Activated naive CD8-positive, alpha-beta T cell (primary cell): ENCODE results near the gene SNX9.
"Not testable (repeated sequence)": the region's sequence is repeated elsewhere in the genome, so short reads cannot be mapped to it uniquely, and the experiment has no call there.

Source experiments
- H3K27ac Mint-ChIP-seq: one replicate; pipeline ENCODE4 v1.8.0; 2021; ENCODE audit warnings: mixed read lengths
- H3K27me3 Mint-ChIP-seq: one replicate; pipeline ENCODE4 v1.8.0; 2021; ENCODE audit warnings: mixed read lengths
- H3K36me3 Mint-ChIP-seq: one replicate; pipeline ENCODE4 v1.8.0; 2021; ENCODE audit warnings: mixed read lengths
- H3K4me1 Mint-ChIP-seq: one replicate; pipeline ENCODE4 v1.8.0; 2021; ENCODE audit warnings: low read depth, mixed read lengths
- H3K4me3 Mint-ChIP-seq: one replicate; pipeline ENCODE4 v1.8.0; 2021; ENCODE audit warnings: mild to moderate bottlenecking, mixed read lengths
- H3K9me3 Mint-ChIP-seq: one replicate; pipeline ENCODE4 v1.8.0; 2021; ENCODE audit warnings: low read depth, mixed read lengths

The SNX9 gene

GRCh38 chr6:157791450-157791849 lies 31.6 kb upstream of the SNX9 start:
- no peaks in the 10 kb centered on the region for H3K9me3 Mint-ChIP-seq
- peaks cover 13% of the 10 kb centered on the region for H3K4me1 Mint-ChIP-seq
- H3K27me3 Mint-ChIP-seq: no peaks in the 10 kb centered on the region
- H3K36me3 Mint-ChIP-seq: no peaks in the 10 kb centered on the region
- H3K4me3 Mint-ChIP-seq: no peak overlapping the region
- H3K27ac Mint-ChIP-seq: no peak overlapping the region

GRCh38 chr6:157792671-157793070 lies 30.4 kb upstream of the SNX9 start:
- Mint-ChIP-seq H3K4me3 (no peak overlapping the region), H3K27me3 (no peaks in the 10 kb centered on the region), H3K27ac (no peak overlapping the region)

GRCh38 chr6:157794012-157794411 lies 29.0 kb upstream of the SNX9 start:
- H3K36me3 Mint-ChIP-seq, H3K27me3 Mint-ChIP-seq, H3K9me3 Mint-ChIP-seq: not testable (repeated sequence)
- Mint-ChIP-seq H3K4me1 (peaks cover 26% of the 10 kb centered on the region), H3K27ac (peak overlapping the region; percentile 22), H3K4me3 (peak overlapping the region; percentile 34)

More at GRCh38 chr6:157792671-157793070, 30.4 kb upstream of the SNX9 start:
- Mint-ChIP-seq H3K9me3 (no peaks in the 10 kb centered on the region), H3K36me3 (no peaks in the 10 kb centered on the region), H3K4me1 (peaks cover 14% of the 10 kb centered on the region)

GRCh38 chr6:157795841-157796240 lies 27.2 kb upstream of the SNX9 start:
- peaks cover 4% of the 10 kb centered on the region for H3K36me3 Mint-ChIP-seq
- peaks cover 37% of the 10 kb centered on the region for H3K4me1 Mint-ChIP-seq
- no peaks in the 10 kb centered on the region for H3K9me3 Mint-ChIP-seq
- H3K27me3 Mint-ChIP-seq: no peaks in the 10 kb centered on the region
- H3K4me3 Mint-ChIP-seq: no peak overlapping the region
- no peak overlapping the region for H3K27ac Mint-ChIP-seq

- peak overlapping the region; percentile 36 for H3K4me3 Mint-ChIP-seq
- no peaks in the 10 kb centered on the region for H3K9me3 Mint-ChIP-seq
- H3K27ac Mint-ChIP-seq: peak overlapping the region; percentile 86
- no peaks in the 10 kb centered on the region for H3K27me3 Mint-ChIP-seq
- peaks cover 54% of the 10 kb centered on the region for H3K4me1 Mint-ChIP-seq
- peaks cover 4% of the 10 kb centered on the region for H3K36me3 Mint-ChIP-seq
Measured at GRCh38 chr6:157798851-157799250, 24.2 kb upstream of the SNX9 start.

GRCh38 chr6:157799561-157799960 lies 23.5 kb upstream of the SNX9 start:
- H3K36me3 Mint-ChIP-seq, H3K27me3 Mint-ChIP-seq, H3K4me3 Mint-ChIP-seq, H3K9me3 Mint-ChIP-seq: not testable (repeated sequence)
- Mint-ChIP-seq H3K4me1 (peaks cover 55% of the 10 kb centered on the region), H3K27ac (peak overlapping the region; percentile 86)

GRCh38 chr6:157800420-157801237 lies 22.4 kb upstream of the SNX9 start:
- Mint-ChIP-seq H3K27ac (peak overlapping the region; percentile 95), H3K4me1 (peaks cover 59% of the 10 kb centered on the region), H3K36me3 (peaks cover 4% of the 10 kb centered on the region), H3K9me3 (no peaks in the 10 kb centered on the region), H3K4me3 (peak overlapping the region; percentile 38), H3K27me3 (no peaks in the 10 kb centered on the region)

- H3K4me1 Mint-ChIP-seq: peaks cover 39% of the 10 kb centered on the region
- H3K27ac Mint-ChIP-seq: peak overlapping the region; percentile 28
- H3K9me3 Mint-ChIP-seq: peaks cover 13% of the 10 kb centered on the region
- no peaks in the 10 kb centered on the region for H3K27me3 Mint-ChIP-seq
- H3K36me3 Mint-ChIP-seq: peaks cover 4% of the 10 kb centered on the region
- H3K4me3 Mint-ChIP-seq: no peak overlapping the region
Measured at GRCh38 chr6:157804448-157805327, 18.4 kb upstream of the SNX9 start.

GRCh38 chr6:157806131-157806855 lies 16.8 kb upstream of the SNX9 start:
- peaks cover 13% of the 10 kb centered on the region for H3K9me3 Mint-ChIP-seq
- peaks cover 28% of the 10 kb centered on the region for H3K4me1 Mint-ChIP-seq
- peaks cover 4% of the 10 kb centered on the region for H3K36me3 Mint-ChIP-seq
- H3K4me3 Mint-ChIP-seq: no peak overlapping the region
- H3K27me3 Mint-ChIP-seq: no peaks in the 10 kb centered on the region
- H3K27ac Mint-ChIP-seq: no peak overlapping the region

GRCh38 chr6:157806856-157807215 lies 16.2 kb upstream of the SNX9 start:
- Mint-ChIP-seq H3K27me3 (no peaks in the 10 kb centered on the region), H3K36me3 (peaks cover 4% of the 10 kb centered on the region), H3K4me3 (no peak overlapping the region), H3K27ac (no peak overlapping the region), H3K4me1 (peaks cover 25% of the 10 kb centered on the region), H3K9me3 (peaks cover 15% of the 10 kb centered on the region)

GRCh38 chr6:157808405-157808950 lies 14.6 kb upstream of the SNX9 start:
- H3K27ac Mint-ChIP-seq: no peak overlapping the region
- H3K36me3 Mint-ChIP-seq: peaks cover 4% of the 10 kb centered on the region
- H3K9me3 Mint-ChIP-seq: peaks cover 18% of the 10 kb centered on the region

GRCh38 chr6:157809613-157810012 lies 13.4 kb upstream of the SNX9 start:
- H3K4me3 Mint-ChIP-seq: no peak overlapping the region

More at GRCh38 chr6:157808405-157808950, 14.6 kb upstream of the SNX9 start:
- no peak overlapping the region for H3K4me3 Mint-ChIP-seq
- H3K4me1 Mint-ChIP-seq: peaks cover 30% of the 10 kb centered on the region
- H3K27me3 Mint-ChIP-seq: no peaks in the 10 kb centered on the region

GRCh38 chr6:157811137-157811475 lies 11.9 kb upstream of the SNX9 start:
- H3K27ac Mint-ChIP-seq: no peak overlapping the region
- H3K36me3 Mint-ChIP-seq: peaks cover 4% of the 10 kb centered on the region
- H3K4me1 Mint-ChIP-seq: peaks cover 41% of the 10 kb centered on the region
- no peak overlapping the region for H3K4me3 Mint-ChIP-seq
- H3K27me3 Mint-ChIP-seq: no peaks in the 10 kb centered on the region
- peaks cover 18% of the 10 kb centered on the region for H3K9me3 Mint-ChIP-seq

More at GRCh38 chr6:157809613-157810012, 13.4 kb upstream of the SNX9 start:
- H3K27ac Mint-ChIP-seq: no peak overlapping the region
- peaks cover 34% of the 10 kb centered on the region for H3K4me1 Mint-ChIP-seq
- no peaks in the 10 kb centered on the region for H3K27me3 Mint-ChIP-seq
- H3K9me3 Mint-ChIP-seq: peaks cover 18% of the 10 kb centered on the region
- H3K36me3 Mint-ChIP-seq: peaks cover 4% of the 10 kb centered on the region

- peak overlapping the region; percentile 25 for H3K27ac Mint-ChIP-seq
- H3K36me3 Mint-ChIP-seq: peaks cover 4% of the 10 kb centered on the region
- peaks cover 18% of the 10 kb centered on the region for H3K9me3 Mint-ChIP-seq
- H3K27me3 Mint-ChIP-seq: no peaks in the 10 kb centered on the region
- peaks cover 46% of the 10 kb centered on the region for H3K4me1 Mint-ChIP-seq
- no peak overlapping the region for H3K4me3 Mint-ChIP-seq
Measured at GRCh38 chr6:157811476-157812173, 11.4 kb upstream of the SNX9 start.
